BLaER1 (cell line): ENCODE results near the gene UGT2A1.

ENCODE experiments used
- H3K27ac ChIP-seq: shearing (Covaris generic); formaldehyde crosslinking; 2 replicates; pipeline ENCODE4 v1.8.1; 2022
- H3K27me3 ChIP-seq: shearing (Covaris generic); formaldehyde crosslinking; 2 replicates; pipeline ENCODE4 v1.8.1; 2022
- H3K36me3 ChIP-seq: shearing (Covaris generic); formaldehyde crosslinking; 2 replicates; pipeline ENCODE4 v1.8.1; 2022
- H3K4me1 ChIP-seq: shearing (Covaris generic); formaldehyde crosslinking; 2 replicates; pipeline ENCODE4 v1.8.1; 2022
- H3K4me2 ChIP-seq: shearing (Covaris generic); formaldehyde crosslinking; 2 replicates; pipeline ENCODE4 v1.8.1; 2022
- H3K4me3 ChIP-seq: shearing (Covaris generic); formaldehyde crosslinking; 2 replicates; pipeline ENCODE4 v1.8.1; 2022
- H3K9ac ChIP-seq: shearing (Covaris generic); formaldehyde crosslinking; 2 replicates; pipeline ENCODE4 v1.8.1; 2022
- H3K9me3 ChIP-seq: shearing (Covaris generic); formaldehyde crosslinking; 2 replicates; pipeline ENCODE4 v1.8.1; 2022
- H4K20me1 ChIP-seq: shearing (Covaris generic); formaldehyde crosslinking; 2 replicates; pipeline ENCODE4 v1.8.1; 2022
- Cebpa-rat ChIP-seq: shearing (Covaris generic); IDR thresholded peaks from 2 replicates; pipeline ENCODE4 v1.8.1; 2022

UGT2A1 gene

DNA sequence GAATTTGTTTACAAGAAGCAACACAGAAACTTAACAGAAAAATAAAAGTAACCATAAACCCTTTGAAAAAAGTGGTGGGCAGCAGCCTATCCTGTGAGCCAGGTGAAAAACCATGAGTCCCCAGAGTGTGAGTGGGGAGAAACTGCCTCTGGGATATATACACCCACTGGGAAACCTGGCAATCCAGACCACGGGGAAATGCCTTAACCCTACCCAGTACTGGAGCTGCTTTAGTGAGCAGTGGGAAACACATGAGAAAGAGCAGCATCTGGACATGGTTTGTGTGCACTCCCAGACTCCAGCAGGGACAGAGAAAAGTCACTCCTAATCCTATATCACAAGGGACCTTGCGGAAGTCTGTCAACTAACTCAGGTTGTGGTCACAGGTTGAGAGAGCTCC lies 53.0 kb downstream of the UGT2A1 start:
- Histone ChIP-seq H3K9ac (no peak overlapping the region), H3K27me3 (no peaks in the 10 kb centered on the region)
- no peak for TF ChIP-seq Cebpa-rat

DNA sequence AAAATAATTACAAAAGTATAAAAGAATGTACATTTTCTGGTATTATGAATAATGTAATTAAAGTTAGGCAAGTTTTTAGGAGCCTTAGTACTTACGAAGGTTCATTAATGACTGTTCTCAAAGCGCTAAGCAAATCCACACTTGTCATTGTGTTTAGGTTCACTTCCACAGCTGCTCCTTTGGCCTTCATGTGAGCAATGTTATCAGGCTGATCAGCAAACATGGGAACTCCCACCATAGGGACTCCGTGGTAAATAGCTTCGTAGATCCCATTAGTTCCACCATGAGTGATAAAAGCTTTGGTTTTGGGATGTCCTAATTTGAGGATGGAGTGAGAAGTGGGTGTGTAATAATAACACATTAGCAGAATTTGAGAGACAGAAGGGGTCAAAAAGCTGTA lies 58.7 kb downstream of the UGT2A1 start:
- no peaks in the 10 kb centered on the region for H3K36me3 ChIP-seq
- no peak overlapping the region for H3K27ac ChIP-seq
- H4K20me1 ChIP-seq: no peaks in the 10 kb centered on the region
- H3K9ac ChIP-seq: no peak overlapping the region
- H3K9me3 ChIP-seq: no peaks in the 10 kb centered on the region
- TF ChIP-seq Cebpa-rat: no peak
- no peaks in the 10 kb centered on the region for H3K4me1 ChIP-seq
- no peak overlapping the region for H3K4me3 ChIP-seq
- H3K27me3 ChIP-seq: no peaks in the 10 kb centered on the region
- no peak overlapping the region for H3K4me2 ChIP-seq

More for the DNA sequence above, 53.0 kb downstream of the UGT2A1 start:
- no peaks in the 10 kb centered on the region for H3K9me3 ChIP-seq
- H4K20me1 ChIP-seq: no peaks in the 10 kb centered on the region
- H3K4me2 ChIP-seq: no peak overlapping the region
- H3K36me3 ChIP-seq: no peaks in the 10 kb centered on the region
- H3K27ac ChIP-seq: no peak overlapping the region
- no peaks in the 10 kb centered on the region for H3K4me1 ChIP-seq
- no peak overlapping the region for H3K4me3 ChIP-seq

DNA sequence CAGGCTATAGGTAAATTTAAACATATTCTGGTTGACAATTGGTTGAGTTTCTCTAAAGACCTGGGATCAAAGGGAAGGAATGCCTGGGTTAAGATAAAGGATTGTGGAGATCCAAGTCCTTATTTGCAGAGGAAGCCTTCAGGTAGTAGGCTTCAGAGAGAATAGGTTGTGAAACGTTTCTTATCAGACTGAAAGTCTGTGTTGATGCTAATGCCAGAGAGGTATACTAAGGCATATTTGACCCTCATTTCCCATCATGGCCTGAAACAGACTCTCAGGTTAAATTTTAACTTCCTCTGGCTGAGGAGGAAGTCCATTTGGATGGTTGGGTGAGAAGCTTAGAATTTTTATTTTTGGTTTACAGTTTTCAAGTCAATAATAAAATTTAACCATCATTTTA lies 61.7 kb downstream of the UGT2A1 start:
- no peaks in the 10 kb centered on the region for H3K27me3 ChIP-seq
- no peaks in the 10 kb centered on the region for H3K9me3 ChIP-seq
- H3K27ac ChIP-seq: no peak overlapping the region
- TF ChIP-seq Cebpa-rat: no peak
- no peaks in the 10 kb centered on the region for H4K20me1 ChIP-seq
- no peaks in the 10 kb centered on the region for H3K4me1 ChIP-seq
- no peak overlapping the region for H3K9ac ChIP-seq
- H3K4me2 ChIP-seq: no peak overlapping the region
- H3K4me3 ChIP-seq: no peak overlapping the region
- H3K36me3 ChIP-seq: no peaks in the 10 kb centered on the region

DNA sequence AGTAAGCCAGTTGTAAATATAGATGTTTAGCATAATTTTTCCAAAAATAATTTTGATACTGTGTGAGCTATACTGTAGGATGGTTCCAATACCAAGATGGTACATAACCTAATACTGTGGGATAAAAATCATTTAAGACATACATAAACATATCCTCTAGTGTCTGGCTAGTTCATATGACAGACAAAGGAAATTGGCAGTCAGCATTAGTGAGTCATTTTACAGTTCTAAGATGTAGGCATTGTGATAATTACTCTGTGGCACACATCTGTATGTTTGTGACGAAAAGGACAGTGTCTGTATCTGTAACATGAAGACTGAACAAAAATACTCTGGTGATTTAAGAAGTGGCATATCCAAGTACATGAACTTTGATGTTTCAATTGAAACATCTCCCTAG lies 63.2 kb downstream of the UGT2A1 start:
- no peaks in the 10 kb centered on the region for H3K4me1 ChIP-seq
- no peaks in the 10 kb centered on the region for H3K27me3 ChIP-seq
- no peak for TF ChIP-seq Cebpa-rat
- H4K20me1 ChIP-seq: no peaks in the 10 kb centered on the region
- no peak overlapping the region for H3K4me2 ChIP-seq
- H3K4me3 ChIP-seq: no peak overlapping the region
- H3K27ac ChIP-seq: no peak overlapping the region
- no peaks in the 10 kb centered on the region for H3K36me3 ChIP-seq
- no peaks in the 10 kb centered on the region for H3K9me3 ChIP-seq
- no peak overlapping the region for H3K9ac ChIP-seq

- Histone ChIP-seq H3K9me3 (no peaks in the 10 kb centered on the region), H3K27me3 (no peaks in the 10 kb centered on the region), H3K4me1 (no peaks in the 10 kb centered on the region), H3K36me3 (no peaks in the 10 kb centered on the region), H3K4me3 (no peak overlapping the region), H4K20me1 (no peaks in the 10 kb centered on the region), H3K27ac (no peak overlapping the region), H3K9ac (no peak overlapping the region), H3K4me2 (no peak overlapping the region)
- no peak for TF ChIP-seq Cebpa-rat
These were observed 68.9 kb downstream of the UGT2A1 start for GRCh38 chr4:69584135-69584534.

DNA sequence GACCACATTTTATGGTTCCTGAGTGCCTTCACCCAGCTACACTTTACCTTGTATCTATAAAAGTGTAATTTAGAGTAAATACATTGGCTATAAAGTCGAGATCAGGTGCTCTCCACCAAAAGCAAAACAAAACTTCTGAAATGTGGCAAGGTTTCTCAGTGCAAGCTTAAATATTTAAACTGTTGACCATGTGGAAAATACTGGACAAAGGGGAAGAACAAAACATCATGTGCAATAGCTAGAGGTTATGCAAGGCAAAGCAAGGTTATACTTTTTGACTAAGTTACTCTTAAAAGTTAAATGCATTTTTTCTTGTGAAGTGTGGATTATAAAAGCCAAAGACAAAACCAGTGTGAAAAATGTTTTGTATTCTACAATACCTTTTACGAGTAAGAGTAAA lies 69.5 kb downstream of the UGT2A1 start:
- Histone ChIP-seq H3K4me3 (no peak overlapping the region), H3K9me3 (no peaks in the 10 kb centered on the region), H3K27ac (no peak overlapping the region), H3K4me1 (no peaks in the 10 kb centered on the region), H3K36me3 (no peaks in the 10 kb centered on the region), H3K9ac (no peak overlapping the region), H3K27me3 (no peaks in the 10 kb centered on the region), H4K20me1 (no peaks in the 10 kb centered on the region), H3K4me2 (no peak overlapping the region)
- no peak for TF ChIP-seq Cebpa-rat

DNA sequence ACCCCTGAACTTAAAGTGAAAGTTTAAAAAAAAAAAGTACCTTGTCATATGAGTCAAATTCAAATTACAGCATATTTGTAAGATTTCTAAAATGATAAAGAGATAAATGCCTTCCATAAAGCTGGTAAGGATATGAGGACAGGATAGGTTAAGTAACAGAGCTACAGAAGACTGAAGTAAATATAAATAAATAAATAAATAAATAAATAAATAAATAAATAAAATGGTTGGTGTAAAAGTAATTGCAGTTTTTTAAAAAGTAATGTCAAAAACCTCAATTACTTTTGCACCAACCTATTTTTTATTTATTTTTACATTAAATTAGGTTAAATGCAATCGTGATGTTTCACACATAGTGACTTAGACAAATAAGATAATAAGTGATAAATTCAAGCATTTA lies 75.8 kb downstream of the UGT2A1 start:
- Histone ChIP-seq H4K20me1 (no peaks in the 10 kb centered on the region), H3K4me2 (no peak overlapping the region), H3K36me3 (no peaks in the 10 kb centered on the region), H3K4me1 (no peaks in the 10 kb centered on the region), H3K27ac (no peak overlapping the region), H3K4me3 (no peak overlapping the region), H3K9me3 (peaks cover 8% of the 10 kb centered on the region), H3K9ac (no peak overlapping the region), H3K27me3 (no peaks in the 10 kb centered on the region)
- TF ChIP-seq Cebpa-rat: no peak

DNA sequence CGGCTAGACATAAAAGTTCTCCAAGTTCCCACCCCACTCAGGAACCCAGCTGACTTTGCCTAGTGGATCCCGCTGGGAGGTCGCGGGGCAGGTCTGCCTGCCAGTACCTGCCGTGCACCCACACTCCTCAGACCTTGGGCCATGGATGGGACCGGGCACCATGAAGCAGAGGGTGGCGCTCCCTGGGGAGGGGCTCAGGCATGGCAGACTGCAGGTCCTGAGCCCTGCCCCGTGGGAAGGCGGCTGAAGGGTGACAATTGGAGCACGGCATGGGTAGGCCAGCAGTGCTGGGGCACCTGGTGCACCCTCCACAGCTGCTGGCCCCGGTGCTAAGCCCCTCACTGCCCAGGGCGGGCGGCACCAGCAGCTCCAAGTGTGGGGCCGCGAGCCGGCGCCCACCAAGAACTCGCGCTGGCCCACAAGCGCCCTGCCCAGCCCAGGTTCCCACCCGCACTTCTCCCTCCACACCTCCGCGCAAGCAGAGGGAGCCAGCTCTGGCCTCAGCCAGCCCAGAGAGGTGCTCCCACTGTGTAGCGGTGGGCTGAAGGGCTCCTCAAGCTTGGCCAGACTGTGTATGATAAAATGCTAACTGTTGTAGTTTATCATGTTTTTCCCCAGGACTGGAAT lies 76.7 kb downstream of the UGT2A1 start:
- no peaks in the 10 kb centered on the region for H3K27me3 ChIP-seq

DNA sequence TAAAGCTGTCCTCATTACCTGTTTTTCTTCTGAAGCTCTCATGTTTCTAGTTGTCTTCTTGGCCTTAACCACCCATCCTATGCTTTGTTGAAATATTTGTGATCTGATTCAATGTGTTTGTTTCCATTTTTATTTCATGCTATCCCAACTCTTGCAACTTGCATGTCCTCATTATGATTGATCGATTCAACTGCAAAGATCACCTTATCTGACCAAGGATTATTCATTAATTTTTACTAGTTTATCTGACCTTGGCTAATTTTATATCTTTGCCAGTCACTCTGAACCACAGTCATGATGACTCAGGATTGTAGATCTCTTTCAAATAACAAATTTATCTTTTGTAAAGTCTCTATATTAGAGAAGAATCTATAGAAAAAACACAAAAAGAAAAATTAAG lies 84.3 kb downstream of the UGT2A1 start:
- H3K27ac ChIP-seq: no peak overlapping the region
- H3K4me2 ChIP-seq: no peak overlapping the region
- H3K27me3 ChIP-seq: no peaks in the 10 kb centered on the region
- H3K4me3 ChIP-seq: no peak overlapping the region
- H3K9me3 ChIP-seq: no peaks in the 10 kb centered on the region
- H3K9ac ChIP-seq: no peak overlapping the region
- no peaks in the 10 kb centered on the region for H4K20me1 ChIP-seq
- peaks cover under 1% of the 10 kb centered on the region; the same call in 1 of the 2 replicates for H3K4me1 ChIP-seq
- no peaks in the 10 kb centered on the region for H3K36me3 ChIP-seq
- no peak for TF ChIP-seq Cebpa-rat

More for the DNA sequence above, 76.7 kb downstream of the UGT2A1 start:
- Histone ChIP-seq H3K27ac (no peak overlapping the region), H3K4me1 (no peaks in the 10 kb centered on the region), H3K9ac (no peak overlapping the region), H3K9me3 (peaks cover 8% of the 10 kb centered on the region), H3K36me3 (no peaks in the 10 kb centered on the region), H3K4me3 (no peak overlapping the region), H4K20me1 (no peaks in the 10 kb centered on the region), H3K4me2 (no peak overlapping the region)
- TF ChIP-seq Cebpa-rat: no peak

GRCh38 chr4:69563424-69563823 lies 89.6 kb downstream of the UGT2A1 start:
- Histone ChIP-seq H3K36me3 (no peaks in the 10 kb centered on the region), H3K27ac (no peak overlapping the region), H3K9ac (no peak overlapping the region), H3K27me3 (no peaks in the 10 kb centered on the region), H3K4me2 (0 out of 2 replicates have a peak overlapping the region, but pooled peaks have one; percentile 10), H4K20me1 (no peaks in the 10 kb centered on the region), H3K4me1 (peaks cover 8% of the 10 kb centered on the region; the same call in 1 of the 2 replicates), H3K9me3 (no peaks in the 10 kb centered on the region), H3K4me3 (no peak overlapping the region)
- no peak for TF ChIP-seq Cebpa-rat

- TF ChIP-seq Cebpa-rat: no peak
- no peak overlapping the region for H3K27ac ChIP-seq
- H3K4me1 ChIP-seq: no peaks in the 10 kb centered on the region
- H3K4me3 ChIP-seq: no peak overlapping the region
- H3K27me3 ChIP-seq: no peaks in the 10 kb centered on the region
- H3K9me3 ChIP-seq: no peaks in the 10 kb centered on the region
- no peaks in the 10 kb centered on the region for H3K36me3 ChIP-seq
- no peaks in the 10 kb centered on the region for H4K20me1 ChIP-seq
- no peak overlapping the region for H3K9ac ChIP-seq
- no peak overlapping the region for H3K4me2 ChIP-seq
These were observed 103.4 kb downstream of the UGT2A1 start for GRCh38 chr4:69549651-69550050.
